KMS-11 (cell line): ENCODE data around the gene ZNRF3.
"Not testable (repeated sequence)": the region's sequence is repeated elsewhere in the genome, so short reads cannot be mapped to it uniquely, and the experiment has no call there.

Source experiments
- H2AFZ ChIP-seq: fragments of 200-600 bp; sonication (generic); 2 replicates; pipeline ENCODE4 v1.6.1; 2016; ENCODE audit warnings: antibody characterized with exemption, mixed run types, low read depth
- H3K27ac ChIP-seq: fragments of 200-600 bp; sonication (generic); 2 replicates; pipeline ENCODE4 v1.6.1; 2016; ENCODE audit warnings: mild to moderate bottlenecking, mixed run types
- H3K27me3 ChIP-seq: fragments of 200-600 bp; sonication (generic); 2 replicates; pipeline ENCODE4 v1.6.1; 2017; ENCODE audit warnings: mild to moderate bottlenecking, low read depth, mixed run types, moderate library complexity; ENCODE audit not compliant: insufficient read depth
- H3K36me3 ChIP-seq: fragments of 200-600 bp; sonication (generic); 2 replicates; pipeline ENCODE4 v1.6.1; 2017; ENCODE audit warnings: mild to moderate bottlenecking, mixed run types; ENCODE audit not compliant: insufficient read depth
- H3K4me1 ChIP-seq: fragments of 200-600 bp; sonication (generic); 2 replicates; pipeline ENCODE4 v1.6.1; 2016; ENCODE audit warnings: mild to moderate bottlenecking, low read depth, mixed run types; ENCODE audit not compliant: poor library complexity, severe bottlenecking
- H3K4me2 ChIP-seq: fragments of 200-600 bp; sonication (generic); 2 replicates; pipeline ENCODE4 v1.7.0; 2016; ENCODE audit warnings: mild to moderate bottlenecking, mixed run types
- H3K4me3 ChIP-seq: fragments of 200-600 bp; sonication (generic); IDR thresholded peaks from 2 replicates; pipeline ENCODE4 v1.6.1; 2017; ENCODE audit warnings: low read depth, low read length, mixed read lengths; ENCODE audit not compliant: insufficient read depth
- H3K79me2 ChIP-seq: fragments of 200-600 bp; sonication (generic); 2 replicates; pipeline ENCODE4 v1.6.1; 2016; ENCODE audit warnings: low read depth, mixed run types; ENCODE audit not compliant: insufficient read depth
- H3K9ac ChIP-seq: fragments of 200-600 bp; sonication (generic); 2 replicates; pipeline ENCODE4 v1.6.1; 2016; ENCODE audit warnings: mild to moderate bottlenecking, mixed run types
- H4K20me1 ChIP-seq: fragments of 200-600 bp; sonication (generic); 2 replicates; pipeline ENCODE4 v1.6.1; 2016; ENCODE audit warnings: mild to moderate bottlenecking, mixed run types; ENCODE audit not compliant: insufficient read depth
- TF ChIP-seq, protein P1 (sequence below): fragments of 200-600 bp; sonication (generic); conservative IDR thresholded peaks from 2 replicates; pipeline ENCODE4 v1.6.1; 2017; ENCODE audit warnings: low read depth, mild to moderate bottlenecking, antibody characterized with exemption, low read length, moderate library complexity, mixed read lengths

ZNRF3 gene

GRCh38 chr22:29032584-29032983 is 149.2 kb downstream of the ZNRF3 start:
- H3K4me1 ChIP-seq = no peaks in the 10 kb centered on the region
- no peaks in the 10 kb centered on the region for H3K36me3 ChIP-seq
- no peak overlapping the region for H3K4me2 ChIP-seq
- no peaks in the 10 kb centered on the region for H3K79me2 ChIP-seq
- H2AFZ ChIP-seq = no peak overlapping the region
- no peaks in the 10 kb centered on the region for H3K27me3 ChIP-seq
- no peaks in the 10 kb centered on the region for H4K20me1 ChIP-seq
- H3K27ac ChIP-seq = no peak overlapping the region
- H3K9ac ChIP-seq = no peak overlapping the region
- TF ChIP-seq, protein P1, sequence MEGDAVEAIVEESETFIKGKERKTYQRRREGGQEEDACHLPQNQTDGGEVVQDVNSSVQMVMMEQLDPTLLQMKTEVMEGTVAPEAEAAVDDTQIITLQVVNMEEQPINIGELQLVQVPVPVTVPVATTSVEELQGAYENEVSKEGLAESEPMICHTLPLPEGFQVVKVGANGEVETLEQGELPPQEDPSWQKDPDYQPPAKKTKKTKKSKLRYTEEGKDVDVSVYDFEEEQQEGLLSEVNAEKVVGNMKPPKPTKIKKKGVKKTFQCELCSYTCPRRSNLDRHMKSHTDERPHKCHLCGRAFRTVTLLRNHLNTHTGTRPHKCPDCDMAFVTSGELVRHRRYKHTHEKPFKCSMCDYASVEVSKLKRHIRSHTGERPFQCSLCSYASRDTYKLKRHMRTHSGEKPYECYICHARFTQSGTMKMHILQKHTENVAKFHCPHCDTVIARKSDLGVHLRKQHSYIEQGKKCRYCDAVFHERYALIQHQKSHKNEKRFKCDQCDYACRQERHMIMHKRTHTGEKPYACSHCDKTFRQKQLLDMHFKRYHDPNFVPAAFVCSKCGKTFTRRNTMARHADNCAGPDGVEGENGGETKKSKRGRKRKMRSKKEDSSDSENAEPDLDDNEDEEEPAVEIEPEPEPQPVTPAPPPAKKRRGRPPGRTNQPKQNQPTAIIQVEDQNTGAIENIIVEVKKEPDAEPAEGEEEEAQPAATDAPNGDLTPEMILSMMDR = no peak
- H3K4me3 ChIP-seq = no peak overlapping the region

DNA sequence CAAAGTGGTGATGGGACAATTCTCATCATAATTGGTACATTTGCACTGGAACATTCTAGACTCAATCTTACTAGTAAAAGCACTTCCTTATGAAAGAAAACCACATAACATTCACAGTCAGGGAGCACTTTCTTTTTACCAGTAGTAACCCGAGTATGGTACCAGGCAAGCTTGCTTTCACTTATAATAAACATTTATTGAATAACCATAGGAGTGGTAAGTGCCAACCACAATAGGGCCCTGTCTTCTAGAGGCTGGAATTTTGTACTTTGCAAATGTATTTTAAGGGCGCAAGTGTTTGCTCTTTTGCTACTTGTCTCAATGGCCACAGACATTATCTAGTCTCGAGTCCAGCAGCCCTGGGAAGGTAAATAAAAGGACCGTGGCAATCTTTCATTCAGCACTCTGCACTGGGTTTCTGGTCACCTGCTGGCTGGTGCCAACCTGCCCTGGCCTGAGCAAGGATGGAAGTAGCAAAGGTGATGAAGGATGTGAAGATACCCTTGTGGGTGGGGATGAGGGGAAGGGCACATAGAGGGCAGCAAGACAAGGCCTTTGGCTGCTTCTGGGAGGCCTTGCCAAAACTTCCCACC is 154.1 kb downstream of the ZNRF3 start:
- no peak overlapping the region for H3K4me2 ChIP-seq
- TF ChIP-seq, protein P1 = no peak
- H4K20me1 ChIP-seq = no peaks in the 10 kb centered on the region
- no peak overlapping the region for H2AFZ ChIP-seq
- no peak overlapping the region for H3K4me3 ChIP-seq
- H3K36me3 ChIP-seq = no peaks in the 10 kb centered on the region
- no peaks in the 10 kb centered on the region for H3K27me3 ChIP-seq
- no peaks in the 10 kb centered on the region for H3K79me2 ChIP-seq
- no peaks in the 10 kb centered on the region for H3K4me1 ChIP-seq
- no peak overlapping the region for H3K9ac ChIP-seq
- H3K27ac ChIP-seq = no peak overlapping the region

- H3K4me3 ChIP-seq = no peak overlapping the region
- H4K20me1 ChIP-seq = no peaks in the 10 kb centered on the region
- H3K4me2 ChIP-seq = no peak overlapping the region
- H3K4me1 ChIP-seq = no peaks in the 10 kb centered on the region
- H2AFZ ChIP-seq = no peak overlapping the region
- no peaks in the 10 kb centered on the region for H3K27me3 ChIP-seq
- TF ChIP-seq, protein P1 = no peak
- H3K27ac ChIP-seq = no peak overlapping the region
- H3K79me2 ChIP-seq = no peaks in the 10 kb centered on the region
- H3K36me3 ChIP-seq = no peaks in the 10 kb centered on the region
- no peak overlapping the region for H3K9ac ChIP-seq
Measured at GRCh38 chr22:29039148-29039547, 155.8 kb downstream of the ZNRF3 start.

DNA sequence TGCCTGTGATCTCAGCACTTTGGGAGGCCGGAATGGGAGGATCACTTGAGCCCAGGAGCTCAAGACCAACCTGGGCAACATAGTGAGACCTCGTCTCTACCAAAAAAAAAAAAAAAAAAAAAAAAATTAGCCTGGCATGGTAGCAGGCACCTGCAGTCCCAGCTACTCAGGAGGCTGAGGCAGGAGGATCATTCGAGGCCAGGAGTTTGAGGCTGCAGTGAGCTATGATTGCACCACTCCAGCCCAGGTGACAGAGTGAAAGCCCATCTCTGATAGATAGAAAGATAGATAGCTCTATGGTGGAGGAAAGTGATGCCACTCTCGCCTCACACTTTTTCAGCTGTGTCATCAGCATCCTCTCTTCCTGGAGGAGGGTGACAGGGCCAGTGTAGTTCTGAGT is 156.3 kb downstream of the ZNRF3 start:
- H3K36me3 ChIP-seq, H3K4me2 ChIP-seq, H3K27me3 ChIP-seq, H3K4me3 ChIP-seq, H4K20me1 ChIP-seq, H3K9ac ChIP-seq, H3K4me1 ChIP-seq, H3K79me2 ChIP-seq, H3K27ac ChIP-seq, H2AFZ ChIP-seq: not testable (repeated sequence)

- H2AFZ ChIP-seq = no peak overlapping the region
- H3K9ac ChIP-seq = no peak overlapping the region
- no peak overlapping the region for H3K4me2 ChIP-seq
- no peaks in the 10 kb centered on the region for H3K36me3 ChIP-seq
- no peaks in the 10 kb centered on the region for H3K27me3 ChIP-seq
- H4K20me1 ChIP-seq = no peaks in the 10 kb centered on the region
- no peak overlapping the region for H3K27ac ChIP-seq
- no peaks in the 10 kb centered on the region for H3K4me1 ChIP-seq
- TF ChIP-seq, protein P1 = peak; percentile 94
- no peaks in the 10 kb centered on the region for H3K79me2 ChIP-seq
- no peak overlapping the region for H3K4me3 ChIP-seq
Measured at GRCh38 chr22:29040385-29041275, 157.3 kb downstream of the ZNRF3 start.
